Measurements from ENCODE around the gene SV2A. TPM values are rescaled to one million over a fixed set of nuclear protein-coding genes. Genes with fewer than 3 reads are reported as not detected.

Gene SV2A
- total RNA-seq, 1 experiment from 2014 or later = not detected

GRCh38 chr1:149899460-149900284 is 18.0 kb downstream of the SV2A start, which contains the start of gene BOLA1:
Gene BOLA1, plus strand, starts transcription at chr1:149899568. Its CDS starts 492 bp downstream, at chr1:149900060.
- no peaks in the 10 kb centered on the region for H4K20me1 ChIP-seq (ENCODE audit: low read length)
- TF ChIP-seq EZH2 (IDR thresholded peaks at IDR 0.05; ENCODE audit: low read length, unreplicated experiment) (no peak), EZH2phosphoT487 (IDR thresholded peaks at IDR 0.05; ENCODE audit: borderline replicate concordance, low read length) (no peak)
- TF ChIP-seq, protein P1, sequence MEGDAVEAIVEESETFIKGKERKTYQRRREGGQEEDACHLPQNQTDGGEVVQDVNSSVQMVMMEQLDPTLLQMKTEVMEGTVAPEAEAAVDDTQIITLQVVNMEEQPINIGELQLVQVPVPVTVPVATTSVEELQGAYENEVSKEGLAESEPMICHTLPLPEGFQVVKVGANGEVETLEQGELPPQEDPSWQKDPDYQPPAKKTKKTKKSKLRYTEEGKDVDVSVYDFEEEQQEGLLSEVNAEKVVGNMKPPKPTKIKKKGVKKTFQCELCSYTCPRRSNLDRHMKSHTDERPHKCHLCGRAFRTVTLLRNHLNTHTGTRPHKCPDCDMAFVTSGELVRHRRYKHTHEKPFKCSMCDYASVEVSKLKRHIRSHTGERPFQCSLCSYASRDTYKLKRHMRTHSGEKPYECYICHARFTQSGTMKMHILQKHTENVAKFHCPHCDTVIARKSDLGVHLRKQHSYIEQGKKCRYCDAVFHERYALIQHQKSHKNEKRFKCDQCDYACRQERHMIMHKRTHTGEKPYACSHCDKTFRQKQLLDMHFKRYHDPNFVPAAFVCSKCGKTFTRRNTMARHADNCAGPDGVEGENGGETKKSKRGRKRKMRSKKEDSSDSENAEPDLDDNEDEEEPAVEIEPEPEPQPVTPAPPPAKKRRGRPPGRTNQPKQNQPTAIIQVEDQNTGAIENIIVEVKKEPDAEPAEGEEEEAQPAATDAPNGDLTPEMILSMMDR (conservative IDR thresholded peaks at IDR 0.05; ENCODE audit: low read depth, low read length) = no peak
- no peaks in the 10 kb centered on the region for H3K36me3 ChIP-seq (ENCODE audit: low read depth, low read length)
- no peaks in the 10 kb centered on the region for H3K27me3 ChIP-seq (ENCODE audit: low read length)
- peak; percentile 98 for ATAC-seq
- POLR2A ChIA-PET (ENCODE audit: unreplicated experiment) = no interaction called here
- H3K4me1 ChIP-seq (ENCODE audit: insufficient read depth, low read length) = peaks cover 7% of the 10 kb centered on the region; the same call in 1 of the 2 replicates
- peak within 1 kb of the TSS; percentile 95 for H2AFZ ChIP-seq (ENCODE audit: low read length)
- peak within 1 kb of the TSS; percentile 75 for H3K9ac ChIP-seq (ENCODE audit: low read length)
- H3F3A ChIP-seq (ENCODE audit: low read length, unreplicated experiment) = no peaks in the 10 kb centered on the region
- H3K4me2 ChIP-seq (ENCODE audit: low read length) = peak within 1 kb of the TSS; percentile 90
- no peaks in the 10 kb centered on the region for H3K9me2 ChIP-seq (replicated peaks; ENCODE audit: low read length)
- CTCF ChIA-PET = no interaction called here
- peaks cover 5% of the 10 kb centered on the region; the same call in 1 of the 2 replicates for H3K79me2 ChIP-seq (ENCODE audit: low read length)
- BruUV-seq (replicated peaks) = TSS peak; percentile 82
- H3K9me3 ChIP-seq (ENCODE audit: low read length) = no peaks in the 10 kb centered on the region
- peak within 1 kb of the TSS; percentile 15; the same call in 1 of the 2 replicates for H3K27ac ChIP-seq (ENCODE audit: low read length)
- intact Hi-C loops (cut with micrococcal nuclease) = loop anchor here (10.0 kb wide), 1 partner anchor 285 kb away; no protein-coding TSS in a partner anchor
- peak within 1 kb of the TSS; percentile 68 for H3K4me3 ChIP-seq (ENCODE audit: low read length)
- DNase-seq = peak; percentile 94

GRCh38 chr1:149896575-149896974 is 21.1 kb downstream of the SV2A start:
- Histone ChIP-seq H3K27me3 (ENCODE audit: low read length) (no peaks in the 10 kb centered on the region), H3K4me3 (ENCODE audit: low read length) (no peak overlapping the region), H3K9me2 (replicated peaks; ENCODE audit: low read length) (no peaks in the 10 kb centered on the region), H3K27ac (ENCODE audit: low read length) (no peak overlapping the region), H3F3A (ENCODE audit: low read length, unreplicated experiment) (no peaks in the 10 kb centered on the region), H3K79me2 (ENCODE audit: low read length) (peaks cover 5% of the 10 kb centered on the region; the same call in 1 of the 2 replicates), H3K4me2 (ENCODE audit: low read length) (no peak overlapping the region), H3K4me1 (ENCODE audit: insufficient read depth, low read length) (peaks cover 7% of the 10 kb centered on the region; the same call in 1 of the 2 replicates), H4K20me1 (ENCODE audit: low read length) (no peaks in the 10 kb centered on the region), H3K36me3 (ENCODE audit: low read depth, low read length) (no peaks in the 10 kb centered on the region), H3K9ac (ENCODE audit: low read length) (no peak overlapping the region), H2AFZ (ENCODE audit: low read length) (no peak overlapping the region), H3K9me3 (ENCODE audit: low read length) (no peaks in the 10 kb centered on the region)
- ChIA-PET CTCF (no interaction called here), POLR2A (ENCODE audit: unreplicated experiment) (no interaction called here)
- no peak for ATAC-seq
- no TSS peak for BruUV-seq (replicated peaks)
- no peak for DNase-seq
- TF ChIP-seq EZH2 (IDR thresholded peaks at IDR 0.05; ENCODE audit: low read length, unreplicated experiment) = no peak
- no peak for TF ChIP-seq EZH2phosphoT487 (IDR thresholded peaks at IDR 0.05; ENCODE audit: borderline replicate concordance, low read length)
- TF ChIP-seq, protein P1 (conservative IDR thresholded peaks at IDR 0.05; ENCODE audit: low read depth, low read length) = no peak
- intact Hi-C loops (cut with micrococcal nuclease) = loop anchor here (10.0 kb wide), 1 partner anchor 288 kb away; no protein-coding TSS in a partner anchor

GRCh38 chr1:149888999-149889289 is 28.7 kb downstream of the SV2A start:
- H3K9me3 ChIP-seq (ENCODE audit: low read length) = no peaks in the 10 kb centered on the region
- no peaks in the 10 kb centered on the region for H4K20me1 ChIP-seq (ENCODE audit: low read length)
- no peaks in the 10 kb centered on the region for H3K9me2 ChIP-seq (replicated peaks; ENCODE audit: low read length)
- H3K4me1 ChIP-seq (ENCODE audit: insufficient read depth, low read length) = peaks cover 27% of the 10 kb centered on the region
- ATAC-seq (no peak), DNase-seq (peak; percentile 56)
- H3K27ac ChIP-seq (ENCODE audit: low read length) = peak overlapping the region; percentile 93
- BruUV-seq (replicated peaks) = no TSS peak
- POLR2A ChIA-PET (ENCODE audit: unreplicated experiment) = no interaction called here
- no peaks in the 10 kb centered on the region for H3K27me3 ChIP-seq (ENCODE audit: low read length)
- H3K9ac ChIP-seq (ENCODE audit: low read length) = peak overlapping the region; percentile 79
- peaks cover 12% of the 10 kb centered on the region for H3F3A ChIP-seq (ENCODE audit: low read length, unreplicated experiment)
- no peaks in the 10 kb centered on the region for H3K36me3 ChIP-seq (ENCODE audit: low read depth, low read length)
- peaks cover 14% of the 10 kb centered on the region; the same call in 1 of the 2 replicates for H3K79me2 ChIP-seq (ENCODE audit: low read length)
- H3K4me2 ChIP-seq (ENCODE audit: low read length) = peak overlapping the region; percentile 91
- TF ChIP-seq, protein P1 (conservative IDR thresholded peaks at IDR 0.05; ENCODE audit: low read depth, low read length) = no peak
- TF ChIP-seq EZH2 (IDR thresholded peaks at IDR 0.05; ENCODE audit: low read length, unreplicated experiment) = no peak
- no peak for TF ChIP-seq EZH2phosphoT487 (IDR thresholded peaks at IDR 0.05; ENCODE audit: borderline replicate concordance, low read length)
- H3K4me3 ChIP-seq (ENCODE audit: low read length) = peak overlapping the region; percentile 77
- CTCF ChIA-PET = interaction anchor here (0.6 to 1.0 kb wide), 3 partner anchors 51 to 298 kb away, joined by 3 to 8 read pairs (median 4); no protein-coding TSS in a partner anchor
- H2AFZ ChIP-seq (ENCODE audit: low read length) = peak overlapping the region; percentile 75
- intact Hi-C loops (cut with micrococcal nuclease) = loop anchor here (1.0 kb wide), 3 partner anchors 50 to 178 kb away; partner anchors contain the start of gene VPS45
